GM18907 (cell line): Measurements from ENCODE around the gene PRR20G.
"Not testable (repeated sequence)": the region's sequence is repeated elsewhere in the genome, so short reads cannot be mapped to it uniquely, and the experiment has no call there.

Experiments
- ATAC-seq: cut with Tn5 transposase; IDR thresholded peaks from one replicate; pipeline ENCODE4 v1.9.1; 2021; ENCODE audit warnings: mild to moderate bottlenecking, moderate library complexity; ENCODE audit not compliant: unreplicated experiment

Gene PRR20G

DNA sequence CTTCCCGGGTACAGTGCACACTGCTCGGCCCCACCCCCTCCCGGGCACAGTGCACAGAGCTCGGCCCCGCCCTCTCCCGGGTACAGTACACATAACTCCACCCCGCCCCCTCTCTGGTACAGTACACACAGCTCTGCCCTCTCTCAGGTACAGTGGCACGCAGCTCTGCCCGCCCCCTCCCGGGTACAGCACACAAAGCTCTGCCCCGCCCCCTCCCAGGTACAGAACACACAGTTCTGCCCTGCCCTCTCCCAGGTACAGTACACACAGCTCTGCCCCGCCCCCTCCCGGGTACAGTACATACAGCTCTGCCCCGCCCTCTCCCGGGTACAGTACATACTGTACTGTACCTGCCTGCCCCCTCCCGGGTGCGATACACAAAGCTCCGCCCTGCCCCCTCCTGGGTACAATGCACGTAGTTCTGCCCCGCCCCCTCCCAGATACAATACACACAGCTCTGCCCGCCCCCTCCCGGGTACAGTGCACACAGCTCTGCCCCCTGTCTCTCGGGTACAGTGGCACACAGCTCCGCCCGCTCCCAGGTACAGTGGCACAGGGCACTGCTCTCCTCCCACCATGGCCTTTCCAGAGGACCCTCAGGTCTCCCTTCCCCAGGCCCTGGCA is 16.4 kb upstream of the PRR20G start:
- ATAC-seq: no peak

DNA sequence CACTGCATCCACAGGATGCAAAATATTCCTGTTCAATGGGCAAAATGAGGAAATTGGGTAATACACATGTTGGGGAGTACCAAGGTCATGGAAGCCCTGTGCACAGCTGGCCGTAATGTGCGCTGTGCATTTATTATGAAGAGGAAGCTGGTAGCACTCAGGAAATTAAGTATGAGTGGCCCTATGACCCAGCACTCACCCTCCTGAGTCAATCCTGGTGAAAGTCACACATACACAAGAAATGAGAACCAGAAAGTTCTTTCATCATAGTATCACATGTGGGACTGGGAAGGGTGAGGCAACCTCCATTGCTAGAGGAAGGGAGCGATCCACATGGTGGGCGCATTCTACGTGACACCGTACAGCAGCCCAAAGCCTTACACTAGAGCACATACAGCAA is 11.4 kb upstream of the PRR20G start:
- ATAC-seq: no peak

DNA sequence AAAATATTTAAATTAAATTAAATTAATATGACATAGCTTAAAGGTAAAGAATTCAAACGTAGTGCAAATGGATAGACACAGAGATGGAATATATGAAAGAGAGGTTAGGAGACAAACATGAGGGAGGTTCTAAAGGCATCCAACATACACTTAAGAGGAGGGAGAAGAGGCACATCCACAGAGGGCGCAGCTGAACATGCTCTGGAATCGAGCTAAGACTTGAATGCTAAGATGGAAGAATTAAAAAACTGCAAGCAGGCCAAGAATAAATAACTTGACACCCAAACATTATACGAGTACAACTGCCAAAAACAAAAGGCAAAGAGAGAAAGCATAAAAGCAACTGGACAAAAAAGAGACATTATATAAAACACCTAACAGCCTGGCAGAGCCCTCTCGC is 9.1 kb upstream of the PRR20G start:
- no peak for ATAC-seq

DNA sequence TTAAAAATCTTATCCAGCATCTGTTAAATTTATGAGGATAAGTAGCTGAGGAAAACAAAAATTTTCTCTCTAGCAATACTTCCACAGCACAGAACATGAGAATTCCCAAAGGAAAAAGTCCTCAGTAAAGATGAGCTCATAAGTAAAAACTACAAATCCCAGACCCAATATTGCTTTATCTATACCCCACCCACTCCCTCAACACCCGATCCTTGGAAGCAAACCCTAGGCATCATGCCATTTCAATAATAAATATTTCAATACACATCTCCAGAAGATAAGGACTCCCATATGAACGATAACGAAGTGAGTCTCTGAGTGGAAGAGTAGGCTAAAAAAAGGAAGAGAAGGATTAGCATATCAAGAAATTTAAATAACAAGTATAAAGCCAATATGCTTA is 8.3 kb upstream of the PRR20G start:
- no peak for ATAC-seq

DNA sequence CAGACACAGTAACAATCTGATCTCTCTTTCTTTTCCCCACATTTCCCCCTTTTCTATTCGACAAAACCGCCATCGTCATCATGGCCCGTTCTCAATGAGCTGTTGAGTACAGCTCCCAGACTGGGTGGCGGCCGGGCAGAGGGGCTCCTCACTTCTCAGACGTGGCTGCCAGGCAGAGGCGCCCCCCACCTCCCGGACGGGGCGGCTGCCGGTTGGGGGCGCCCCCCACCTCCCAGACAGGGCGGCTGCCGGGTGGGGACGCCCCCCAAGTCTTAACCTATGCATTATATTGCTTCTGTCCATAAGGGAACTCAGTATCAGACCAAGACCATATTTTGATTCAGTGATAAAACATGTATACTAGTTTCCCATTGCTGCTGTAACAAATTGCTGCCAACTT is 5.8 kb upstream of the PRR20G start:
- ATAC-seq: not testable (repeated sequence)

DNA sequence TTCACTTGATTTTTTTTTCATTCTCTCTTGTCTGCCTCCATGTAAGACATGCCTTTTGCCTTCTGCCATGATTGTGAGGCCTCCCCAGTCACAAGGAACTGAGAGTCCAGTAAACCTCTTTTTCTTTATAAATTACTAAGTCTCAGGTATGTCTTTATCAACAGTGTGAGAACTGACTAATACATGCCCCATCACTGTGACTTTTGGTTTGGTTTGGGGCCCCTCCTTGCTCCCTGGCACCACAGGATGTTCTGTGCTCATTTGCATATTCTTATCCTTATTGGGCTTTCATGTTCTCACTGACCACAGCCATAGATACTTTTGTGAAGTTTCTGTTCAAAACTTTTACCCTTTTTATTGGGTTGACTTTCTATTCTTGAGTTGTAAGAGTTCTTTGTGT is 3.8 kb upstream of the PRR20G start:
- no peak for ATAC-seq

DNA sequence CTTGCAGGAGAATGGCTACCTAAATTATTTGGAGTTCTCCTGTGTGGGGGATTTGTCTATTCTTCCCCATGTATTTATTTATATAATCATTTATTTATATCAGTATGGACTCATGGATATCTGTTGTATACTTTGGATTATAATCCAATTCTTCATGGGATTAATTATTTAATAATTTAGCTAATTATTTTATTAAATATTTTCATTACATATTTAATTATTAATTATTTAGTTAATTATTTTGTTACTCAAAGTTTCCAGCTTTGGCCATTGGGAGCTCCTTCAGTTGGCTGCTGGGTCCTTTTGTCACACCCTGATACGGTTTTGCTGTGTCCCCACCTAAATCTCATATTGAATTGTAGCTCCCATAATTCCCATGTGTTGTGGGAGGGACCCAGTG is 3.3 kb upstream of the PRR20G start:
- no peak for ATAC-seq

DNA sequence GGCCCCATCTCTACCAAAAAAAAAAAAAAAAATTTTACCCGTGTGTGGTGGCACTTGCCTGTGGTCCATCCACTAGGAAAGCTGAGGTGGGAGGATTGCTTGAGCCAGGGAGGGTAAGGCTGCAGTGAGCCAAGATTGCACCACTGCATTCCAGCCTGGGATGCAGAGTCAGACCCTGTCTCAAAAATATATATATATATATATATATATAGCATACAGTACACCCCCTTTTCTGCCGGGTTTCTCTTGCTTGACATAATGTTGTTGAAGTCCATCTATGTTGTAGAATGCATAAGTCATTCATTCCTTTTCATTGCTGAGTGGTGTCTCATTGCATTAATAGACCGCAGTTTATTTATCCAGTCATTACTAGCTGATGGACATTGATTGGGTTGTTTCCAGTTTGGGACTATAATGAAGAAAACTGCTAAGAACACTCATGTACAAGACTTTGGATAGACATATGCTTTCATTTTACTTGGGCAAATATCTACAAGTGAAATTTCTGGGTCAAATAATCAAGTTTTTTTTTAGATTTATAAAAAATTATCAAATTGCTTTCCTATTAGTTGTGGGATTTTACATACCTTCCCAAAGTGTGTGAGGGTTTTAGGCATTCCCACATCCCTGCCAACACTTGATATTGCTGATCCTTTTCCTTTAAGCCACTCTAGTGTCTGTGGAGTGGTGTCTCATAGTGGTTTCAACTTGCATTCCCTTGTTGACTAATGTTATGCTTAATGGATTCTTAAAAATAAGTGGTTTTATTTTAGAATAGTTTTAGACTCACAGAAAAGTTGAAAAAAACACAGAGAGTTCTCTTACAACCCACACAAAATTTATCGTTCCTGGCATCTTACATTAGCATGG is 2.1 kb upstream of the PRR20G start:
- ATAC-seq: no peak

DNA sequence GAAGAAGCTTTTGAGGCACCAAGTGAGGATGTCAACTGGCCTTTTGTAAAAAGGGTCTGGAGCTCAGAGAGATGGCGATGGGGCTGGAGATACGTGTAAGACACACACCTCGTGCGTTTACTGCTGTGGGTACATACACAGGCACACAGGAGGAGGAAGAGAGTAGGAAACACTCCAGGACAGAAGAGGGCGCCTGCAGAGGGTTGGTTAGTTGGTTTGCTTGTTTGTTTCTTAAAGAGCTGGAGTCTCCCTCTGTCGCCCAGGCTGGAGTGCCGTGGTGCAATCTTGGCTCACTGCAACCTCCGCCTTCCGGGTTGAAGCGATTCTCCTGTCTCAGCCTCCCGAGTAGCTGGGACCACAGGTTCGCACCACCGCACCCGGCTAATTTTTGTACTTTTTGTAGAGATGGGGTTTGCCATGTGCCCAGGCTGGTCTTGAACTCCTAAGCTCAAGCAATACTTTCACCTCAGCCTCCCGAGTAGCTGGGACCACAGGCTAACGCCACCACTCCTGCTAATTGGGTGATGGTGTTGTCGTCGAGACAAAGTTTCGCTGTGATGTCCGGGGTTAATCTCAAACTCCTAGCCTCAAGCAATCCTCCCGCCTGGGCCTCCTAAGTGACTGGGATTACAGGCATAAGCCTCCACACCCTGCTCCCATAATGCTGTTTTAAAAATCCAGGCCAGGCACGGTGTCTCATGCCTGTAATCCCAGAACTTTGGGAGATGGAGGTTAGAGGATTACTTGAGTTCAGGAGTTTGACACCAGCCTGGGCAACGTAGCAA is 1.3 kb upstream of the PRR20G start:
- no peak for ATAC-seq

DNA sequence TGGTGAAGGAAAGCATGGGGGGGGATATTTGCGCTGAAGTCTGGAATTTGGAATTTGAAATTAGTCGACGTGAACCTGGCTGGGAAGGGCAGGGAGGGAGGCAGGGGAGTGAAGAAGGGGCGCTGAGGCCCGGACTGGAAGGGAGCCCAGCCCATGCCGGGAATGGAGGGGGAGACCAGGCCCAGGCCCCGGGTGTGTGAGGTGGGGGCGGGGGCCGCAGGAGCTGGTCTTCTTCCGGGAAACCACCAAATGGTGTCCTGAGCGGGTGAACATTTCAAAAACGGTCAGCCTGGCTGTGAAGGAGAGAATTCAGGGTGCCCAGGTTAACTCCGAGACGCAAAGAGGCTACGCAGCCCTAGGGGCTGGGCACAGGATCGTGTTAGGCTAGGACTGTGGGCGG is 497 bp upstream of the PRR20G start:
- no peak for ATAC-seq

DNA sequence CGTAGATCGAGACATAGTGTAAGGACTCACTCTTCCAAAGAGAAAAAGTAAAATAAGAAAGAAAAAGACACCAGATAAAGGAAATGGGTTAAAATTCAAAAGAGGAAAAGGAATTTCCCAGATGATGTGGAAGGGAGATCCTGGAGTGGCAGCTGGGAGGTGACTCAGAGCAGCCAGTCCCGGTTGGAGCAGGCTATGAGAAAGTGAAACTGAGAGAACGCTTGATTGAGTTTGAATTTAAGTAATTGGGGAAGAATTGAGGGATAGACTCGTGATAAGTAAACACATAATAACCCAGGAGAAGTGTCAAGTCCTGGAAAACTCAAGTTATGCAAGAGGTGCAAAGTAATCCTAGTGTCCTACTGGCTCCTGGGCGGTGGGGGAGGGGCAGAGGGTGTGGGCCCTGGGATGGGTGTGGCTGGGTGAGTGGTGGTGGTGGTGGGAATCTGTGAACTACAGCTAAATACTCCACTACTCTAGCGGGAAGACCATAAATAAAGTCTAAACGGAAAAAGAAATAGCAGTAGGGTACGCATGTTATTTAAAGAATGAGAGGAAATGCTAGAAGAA is 1.2 kb downstream of the PRR20G start:
- no peak for ATAC-seq

DNA sequence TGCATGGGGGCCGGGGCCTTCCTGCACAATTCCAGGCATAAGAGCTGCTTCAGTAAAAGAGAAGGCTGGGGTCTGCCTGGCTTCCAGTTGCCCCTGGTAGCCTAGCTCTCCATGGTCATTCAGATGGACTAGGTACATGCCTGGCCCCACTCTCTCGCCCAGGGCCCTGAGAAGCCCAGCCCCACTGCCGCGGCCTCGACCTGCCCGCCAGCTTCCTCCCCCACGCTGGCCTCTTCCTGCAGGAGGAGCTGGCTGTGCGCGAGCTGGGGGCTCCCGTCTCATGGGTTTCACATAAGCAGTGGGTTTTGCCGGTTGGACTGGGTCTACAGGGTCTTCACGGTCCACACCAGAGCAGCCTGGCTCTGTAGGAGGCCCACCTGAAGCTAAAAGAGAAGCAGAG is 3.6 kb downstream of the PRR20G start:
- no peak for ATAC-seq

DNA sequence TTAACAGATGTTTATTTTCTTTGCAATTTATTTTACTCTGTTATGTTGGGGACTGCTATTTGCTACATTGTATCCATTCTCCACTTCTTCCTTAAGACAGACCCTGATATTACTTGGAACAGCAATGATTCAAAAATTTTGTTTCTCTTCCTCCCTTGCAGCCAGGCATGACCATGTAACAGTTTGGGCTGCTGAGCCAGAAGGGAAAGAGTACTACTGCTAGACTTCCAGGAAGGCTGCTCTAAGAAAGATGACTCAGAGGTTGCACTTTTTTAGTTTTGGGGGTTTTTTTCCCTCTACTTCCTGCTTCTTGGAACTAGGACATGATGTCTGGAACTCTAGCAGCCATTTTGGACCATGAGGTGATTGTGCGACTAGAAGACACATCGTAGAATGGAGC is 10.3 kb downstream of the PRR20G start:
- ATAC-seq: no peak

DNA sequence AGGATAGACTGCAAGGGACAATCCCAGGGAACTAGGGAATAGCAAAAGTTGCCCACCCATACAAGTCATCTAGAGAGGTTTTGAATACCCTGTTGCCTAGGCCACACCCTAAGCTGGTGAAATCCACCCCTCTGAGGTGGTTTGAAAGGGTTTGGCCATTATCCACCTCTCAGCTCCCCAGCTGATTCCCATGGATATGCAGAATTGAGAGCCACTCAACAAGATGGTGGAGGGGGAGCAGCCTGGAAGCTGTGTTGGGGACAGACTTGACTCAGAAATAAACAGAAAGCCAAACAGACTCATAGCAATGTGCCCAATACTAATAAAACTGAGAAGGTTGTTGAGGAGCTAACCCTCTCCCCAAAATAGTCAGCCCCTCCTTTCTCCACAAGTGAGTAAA is 10.9 kb downstream of the PRR20G start:
- ATAC-seq: no peak

DNA sequence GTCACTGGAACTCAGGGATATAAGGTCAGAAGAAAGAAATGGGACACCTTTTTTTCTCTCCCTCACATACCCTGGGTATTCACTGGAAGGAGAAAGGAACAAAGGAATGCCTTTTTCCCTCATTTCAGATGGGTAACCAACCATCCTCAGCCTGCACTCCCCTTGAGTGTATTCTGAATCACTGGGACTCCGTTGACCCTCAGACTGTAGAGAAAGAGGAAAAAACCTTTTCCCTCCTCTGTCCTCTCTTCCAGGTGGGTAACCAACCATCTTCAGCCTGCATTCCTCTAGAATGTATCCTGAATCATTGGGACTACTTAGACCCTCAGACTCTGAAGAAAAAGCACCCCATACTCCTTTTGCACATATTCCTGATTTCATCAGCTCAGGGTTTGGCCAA is 11.4 kb downstream of the PRR20G start:
- no peak for ATAC-seq

DNA sequence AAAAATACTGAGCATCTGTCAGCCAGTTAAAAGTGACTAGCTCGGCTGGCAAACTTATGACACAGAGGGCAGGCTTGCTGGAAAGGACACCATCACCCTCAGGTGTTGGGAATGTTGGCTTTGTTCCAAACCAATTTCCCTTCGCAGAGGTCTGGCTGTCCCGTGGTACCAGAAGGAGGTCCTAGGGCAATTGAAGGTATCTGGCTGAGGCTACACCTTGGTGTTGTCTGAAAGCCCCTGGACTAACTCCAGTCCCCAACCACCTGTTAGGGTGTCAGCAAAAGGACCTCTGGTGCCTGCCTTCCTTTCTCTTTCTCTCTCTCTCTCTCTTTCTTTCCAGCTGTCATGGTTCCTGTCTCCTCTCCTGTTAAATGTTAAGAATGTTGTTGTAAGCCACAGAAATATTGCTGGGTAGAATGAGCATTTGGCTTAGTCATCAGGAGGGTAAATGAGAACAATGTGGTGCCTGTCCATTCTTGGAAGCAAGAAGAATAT is 12.5 kb downstream of the PRR20G start:
- no peak for ATAC-seq

DNA sequence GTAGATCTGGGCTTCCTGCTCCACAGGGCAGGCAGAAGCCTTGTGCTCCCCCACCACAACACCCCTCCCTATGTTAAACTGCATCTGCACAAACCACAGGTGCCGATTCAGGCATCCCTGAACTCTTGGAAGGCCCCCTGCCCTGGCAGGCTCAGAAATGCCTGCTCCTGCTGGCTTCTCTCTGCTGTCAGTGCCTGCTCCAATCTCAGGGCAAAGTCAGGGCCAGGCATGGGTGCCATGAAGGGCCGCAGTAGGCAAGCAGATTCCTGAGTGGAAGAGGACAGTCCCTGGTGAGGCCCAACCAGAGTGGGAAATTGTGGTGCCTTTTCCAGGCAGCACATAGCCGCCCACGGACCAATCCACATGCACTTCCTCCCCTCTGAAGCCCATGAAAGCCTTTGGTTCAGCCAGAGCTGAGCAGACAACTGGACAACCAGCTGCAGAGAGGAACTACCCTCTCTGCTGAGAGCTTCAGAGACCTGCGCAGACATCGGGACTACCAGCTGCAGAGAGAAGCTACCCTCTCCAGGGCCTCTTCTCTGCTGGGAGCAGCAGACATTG is 13.6 kb downstream of the PRR20G start:
- no peak for ATAC-seq

DNA sequence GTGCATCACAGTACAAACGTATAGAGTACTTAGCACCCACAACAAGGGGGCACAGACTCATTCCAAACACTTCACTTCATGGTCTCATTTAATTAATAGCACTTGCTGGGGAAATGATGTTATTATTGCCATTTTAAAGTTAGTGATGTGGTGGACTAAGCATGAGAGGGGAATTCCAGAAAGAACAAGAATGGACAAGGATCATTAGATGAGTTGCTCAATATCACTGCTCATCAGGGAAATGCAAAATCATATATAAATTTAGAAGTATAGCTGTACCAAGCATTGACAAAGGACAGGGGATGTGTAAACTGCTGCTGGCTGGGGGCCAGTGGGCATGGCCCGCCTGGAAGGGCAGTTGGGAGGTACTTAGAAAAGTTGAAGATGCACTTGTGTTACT is 14.6 kb downstream of the PRR20G start:
- no peak for ATAC-seq

DNA sequence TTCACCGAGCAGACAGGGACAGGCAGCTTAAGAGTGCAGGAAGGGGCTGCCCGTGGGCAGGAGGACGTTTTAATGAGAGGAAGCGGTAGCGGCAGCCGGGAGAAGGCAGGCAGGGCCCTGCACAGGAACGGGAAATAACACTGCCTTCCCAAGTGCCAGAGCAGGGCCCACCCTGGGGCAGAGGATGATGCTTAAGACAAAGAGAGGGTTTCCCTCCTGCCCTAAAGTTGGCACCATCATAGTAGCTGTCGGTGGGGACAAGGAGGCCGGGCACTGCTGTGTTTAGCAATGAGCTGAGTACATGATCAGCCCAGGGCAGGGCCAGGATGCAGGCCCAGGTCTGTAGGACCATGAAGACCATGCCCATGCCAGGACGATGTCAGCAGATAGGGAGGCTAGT is 21.7 kb downstream of the PRR20G start:
- no peak for ATAC-seq

DNA sequence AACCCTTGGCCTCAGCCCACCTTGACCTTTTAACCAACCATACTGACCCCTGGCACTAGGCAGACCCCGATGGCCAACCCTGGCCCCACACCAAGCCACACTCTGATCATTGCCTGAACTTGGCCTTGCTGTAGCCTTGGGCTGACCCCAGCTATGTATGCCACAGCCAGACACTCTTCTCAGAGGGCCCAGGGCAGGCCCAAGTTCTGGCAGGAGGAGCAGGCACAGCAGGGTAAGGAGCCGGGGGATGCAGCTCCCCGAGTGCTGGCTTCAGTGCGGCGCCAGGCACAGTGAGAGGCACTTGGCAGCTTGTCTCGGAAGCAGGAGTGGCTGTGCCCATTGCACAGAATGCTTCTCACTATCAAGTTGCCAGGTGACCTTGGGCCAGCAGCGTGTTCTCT is 22.3 kb downstream of the PRR20G start:
- no peak for ATAC-seq
